ENCODE data around the gene SAFB2.

GRCh38 chr19:5608291-5608690 lies 14.3 kb downstream of the SAFB2 start:
- TF ChIP-seq, protein P1, sequence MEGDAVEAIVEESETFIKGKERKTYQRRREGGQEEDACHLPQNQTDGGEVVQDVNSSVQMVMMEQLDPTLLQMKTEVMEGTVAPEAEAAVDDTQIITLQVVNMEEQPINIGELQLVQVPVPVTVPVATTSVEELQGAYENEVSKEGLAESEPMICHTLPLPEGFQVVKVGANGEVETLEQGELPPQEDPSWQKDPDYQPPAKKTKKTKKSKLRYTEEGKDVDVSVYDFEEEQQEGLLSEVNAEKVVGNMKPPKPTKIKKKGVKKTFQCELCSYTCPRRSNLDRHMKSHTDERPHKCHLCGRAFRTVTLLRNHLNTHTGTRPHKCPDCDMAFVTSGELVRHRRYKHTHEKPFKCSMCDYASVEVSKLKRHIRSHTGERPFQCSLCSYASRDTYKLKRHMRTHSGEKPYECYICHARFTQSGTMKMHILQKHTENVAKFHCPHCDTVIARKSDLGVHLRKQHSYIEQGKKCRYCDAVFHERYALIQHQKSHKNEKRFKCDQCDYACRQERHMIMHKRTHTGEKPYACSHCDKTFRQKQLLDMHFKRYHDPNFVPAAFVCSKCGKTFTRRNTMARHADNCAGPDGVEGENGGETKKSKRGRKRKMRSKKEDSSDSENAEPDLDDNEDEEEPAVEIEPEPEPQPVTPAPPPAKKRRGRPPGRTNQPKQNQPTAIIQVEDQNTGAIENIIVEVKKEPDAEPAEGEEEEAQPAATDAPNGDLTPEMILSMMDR (IDR thresholded peaks at IDR 0.05; ENCODE audit: low read length) = no peak
- TF ChIP-seq EZH2 (IDR thresholded peaks at IDR 0.05; ENCODE audit: borderline replicate concordance, low read length) = no peak
